ENCODE results near the gene KBTBD12.
"Not testable (repeated sequence)": the region's sequence is repeated elsewhere in the genome, so short reads cannot be mapped to it uniquely, and the experiment has no call there.

The KBTBD12 gene, protein sequence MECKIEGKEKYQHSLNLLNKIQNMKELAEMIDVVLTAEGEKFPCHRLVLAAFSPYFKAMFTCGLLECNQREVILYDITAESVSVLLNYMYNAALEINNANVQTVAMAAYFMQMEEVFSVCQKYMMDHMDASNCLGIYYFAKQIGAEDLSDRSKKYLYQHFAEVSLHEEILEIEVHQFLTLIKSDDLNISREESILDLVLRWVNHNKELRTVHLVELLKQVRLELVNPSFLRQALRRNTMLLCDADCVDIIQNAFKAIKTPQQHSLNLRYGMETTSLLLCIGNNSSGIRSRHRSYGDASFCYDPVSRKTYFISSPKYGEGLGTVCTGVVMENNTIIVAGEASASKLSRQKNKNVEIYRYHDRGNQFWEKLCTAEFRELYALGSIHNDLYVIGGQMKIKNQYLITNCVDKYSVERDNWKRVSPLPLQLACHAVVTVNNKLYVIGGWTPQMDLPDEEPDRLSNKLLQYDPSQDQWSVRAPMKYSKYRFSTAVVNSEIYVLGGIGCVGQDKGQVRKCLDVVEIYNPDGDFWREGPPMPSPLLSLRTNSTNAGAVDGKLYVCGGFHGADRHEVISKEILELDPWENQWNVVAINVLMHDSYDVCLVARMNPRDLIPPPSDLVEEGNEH
- 0 reads per million in 4 experiments for total RNA-seq

DNA sequence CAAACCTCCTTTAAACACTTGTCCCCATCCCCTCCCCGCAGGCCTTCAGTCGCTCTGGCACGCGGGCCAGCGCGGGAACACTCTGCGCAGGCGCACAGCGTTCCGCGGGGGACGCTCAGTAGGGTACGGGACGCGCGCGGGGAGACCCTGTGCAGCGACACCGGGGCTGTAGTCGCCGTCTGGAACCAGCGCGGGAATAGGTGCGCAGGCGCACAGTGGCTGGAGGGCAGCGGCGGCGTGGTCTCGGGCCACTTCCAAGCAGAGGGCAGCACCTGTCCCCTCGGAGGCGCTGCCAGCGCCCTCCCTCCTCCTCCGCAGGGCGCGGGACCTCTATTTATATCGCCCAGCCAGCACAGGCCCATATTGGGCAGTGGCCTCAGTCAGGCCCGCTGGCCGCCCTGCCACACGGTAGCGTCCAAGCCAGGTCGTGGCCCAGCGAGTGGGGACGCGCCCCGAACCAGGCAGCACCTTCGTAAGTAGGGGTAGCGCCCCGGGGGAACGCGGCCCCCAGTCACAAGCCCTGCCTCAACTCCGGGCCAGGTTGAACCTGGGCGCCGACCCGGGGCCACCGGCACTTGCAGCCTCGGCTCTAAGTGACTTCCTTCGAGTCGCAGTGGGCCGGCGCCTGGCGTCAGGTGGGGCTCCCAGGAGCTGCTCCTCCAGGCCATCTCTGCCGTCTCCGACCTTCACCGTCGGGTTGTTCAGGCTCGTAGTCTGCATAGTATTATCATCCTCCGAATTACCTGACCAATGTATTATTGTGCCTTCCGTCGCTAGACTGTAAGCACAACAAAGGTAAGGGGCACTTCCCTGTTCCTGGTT is at the start of gene KBTBD12:
Gene KBTBD12 (plus strand): TSS at position 118 of the 822 bp plus-strand sequence. CDS start 7,830 bp downstream, outside the sequence.
- no peak for DNase-seq

DNA sequence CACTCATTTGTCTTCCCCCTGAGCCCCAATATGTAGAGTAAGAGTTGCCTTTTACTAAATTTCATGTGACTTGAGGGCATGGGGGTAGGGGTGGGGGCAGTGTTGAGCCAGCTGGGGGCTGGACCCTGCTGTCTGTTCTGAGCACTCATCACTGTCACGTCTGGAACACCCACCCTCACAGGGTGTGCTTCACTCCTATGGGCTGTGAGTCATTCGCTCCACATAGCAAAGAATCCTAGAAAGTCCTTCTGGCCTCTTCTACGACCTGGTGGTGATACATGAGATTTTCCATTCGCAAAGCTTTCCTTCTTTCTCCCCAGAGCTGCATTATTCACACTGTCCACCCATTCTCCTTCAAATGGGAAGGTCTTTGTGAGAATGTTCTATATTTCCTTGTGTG is 49.1 kb upstream of the KBTBD12 start:
- DNase-seq, result no peak

GRCh38 chr3:127867412-127867811 is 47.6 kb upstream of the KBTBD12 start:
- no peak for DNase-seq

DNA sequence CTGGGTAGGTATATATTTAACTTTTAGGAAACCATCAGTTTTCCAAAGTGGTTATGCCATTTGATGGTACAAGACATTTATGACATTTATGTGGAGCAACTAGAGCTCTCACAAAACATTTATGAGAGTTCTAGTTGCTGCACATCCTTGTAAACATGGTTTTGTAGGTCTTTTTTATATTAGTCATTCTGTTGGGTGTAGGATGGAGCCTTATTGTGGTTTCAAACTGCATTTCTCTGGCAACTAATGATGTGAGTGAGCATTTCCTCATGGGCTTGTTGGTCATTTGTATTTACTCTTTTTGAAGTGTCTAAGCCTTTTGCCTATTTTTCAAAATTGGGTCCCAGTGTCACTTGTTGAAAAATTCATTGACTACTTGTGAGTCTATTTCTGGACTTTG is 47.0 kb upstream of the KBTBD12 start:
- no peak for DNase-seq

DNA sequence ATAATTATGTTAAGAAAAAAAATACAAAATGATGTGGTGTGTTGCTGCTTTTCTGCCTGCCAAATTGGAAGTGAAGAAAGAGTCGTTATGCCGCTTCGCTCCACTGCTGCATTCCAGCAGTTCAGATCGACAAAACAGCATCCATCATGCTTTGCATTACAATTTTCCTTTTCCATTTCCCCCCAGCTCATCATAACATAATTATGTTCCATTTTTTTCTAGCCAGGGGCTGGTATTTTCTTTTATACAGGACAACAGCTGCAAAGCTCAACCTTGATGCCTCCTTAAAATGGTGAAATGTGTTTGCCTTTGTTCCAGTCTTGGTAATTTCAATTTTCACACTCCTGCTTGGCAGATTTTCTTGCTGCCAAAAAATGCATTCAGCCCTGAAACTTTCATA is 44.9 kb upstream of the KBTBD12 start:
- no peak for DNase-seq

DNA sequence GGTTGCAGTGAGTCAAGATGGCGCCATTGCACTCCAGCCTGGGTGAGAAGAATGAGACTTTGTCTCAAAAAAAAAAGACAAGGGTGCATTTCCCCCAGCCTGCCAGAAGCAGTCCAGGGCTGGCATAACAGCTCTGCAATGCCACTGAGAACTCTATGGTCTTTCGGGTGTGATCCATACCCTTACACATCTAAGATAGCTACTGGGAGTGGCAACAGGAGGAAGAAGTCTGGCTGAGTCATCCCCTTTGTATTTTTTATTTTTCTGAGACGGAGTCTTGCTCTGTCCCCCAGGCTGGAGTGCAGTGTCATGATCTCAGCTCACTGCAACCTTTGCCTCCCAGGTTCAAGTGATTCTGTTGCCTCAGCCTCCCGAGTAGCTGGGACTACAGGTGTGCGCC is 40.9 kb upstream of the KBTBD12 start:
- not testable (repeated sequence) for DNase-seq

GRCh38 chr3:127881586-127881985 is 33.4 kb upstream of the KBTBD12 start:
- no peak for DNase-seq

- DNase-seq, result no peak
Observed at GRCh38 chr3:127884041-127884440, 31.0 kb upstream of the KBTBD12 start.

DNA sequence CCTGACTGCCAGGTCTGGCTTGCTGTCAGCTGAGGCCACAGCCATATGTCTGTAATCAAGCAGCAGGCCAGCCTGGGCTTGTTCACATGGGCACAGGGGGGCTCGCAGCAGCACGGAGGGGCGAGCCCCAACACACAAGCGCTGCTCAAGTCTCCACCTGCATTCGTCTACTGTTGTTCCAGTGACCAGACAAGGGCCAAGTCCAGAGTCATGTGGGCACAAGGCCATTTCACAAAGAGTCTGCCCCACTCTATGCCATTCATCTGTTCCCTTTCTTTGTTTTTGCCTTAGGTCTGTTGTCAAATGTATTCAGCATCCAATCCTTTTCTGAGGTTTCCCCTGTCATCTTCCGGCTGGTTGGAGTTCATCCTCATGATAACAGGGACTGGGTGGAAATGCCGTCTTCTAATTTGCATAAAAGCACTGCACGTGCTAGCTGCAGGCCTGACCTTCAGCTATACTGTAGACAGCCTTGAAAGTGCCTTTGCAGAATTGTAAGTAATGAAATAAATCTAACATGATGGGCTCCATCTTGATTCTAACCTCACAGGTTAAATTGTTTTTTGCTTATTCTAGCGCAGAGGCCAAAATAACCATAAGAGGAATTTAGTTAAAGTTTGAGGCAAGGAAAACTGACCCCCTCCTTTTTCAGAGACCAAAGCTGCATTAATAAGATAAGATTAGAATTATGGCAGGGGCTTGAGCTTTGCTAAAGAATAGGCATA is 28.6 kb upstream of the KBTBD12 start:
- no peak for DNase-seq

DNA sequence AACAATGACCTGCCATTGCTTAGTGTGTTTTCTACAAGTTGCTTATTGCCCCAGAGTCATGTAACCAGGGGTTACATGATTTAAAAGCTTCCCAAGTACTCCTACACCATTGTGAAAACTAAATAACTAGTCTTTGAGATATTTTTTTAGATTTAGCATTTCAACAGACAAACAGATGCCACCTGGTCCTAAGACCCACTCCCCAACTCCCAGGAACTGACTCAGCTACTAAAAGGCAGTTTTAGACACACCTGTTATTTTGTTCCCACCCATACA is 28.1 kb upstream of the KBTBD12 start:
- DNase-seq, result no peak

DNA sequence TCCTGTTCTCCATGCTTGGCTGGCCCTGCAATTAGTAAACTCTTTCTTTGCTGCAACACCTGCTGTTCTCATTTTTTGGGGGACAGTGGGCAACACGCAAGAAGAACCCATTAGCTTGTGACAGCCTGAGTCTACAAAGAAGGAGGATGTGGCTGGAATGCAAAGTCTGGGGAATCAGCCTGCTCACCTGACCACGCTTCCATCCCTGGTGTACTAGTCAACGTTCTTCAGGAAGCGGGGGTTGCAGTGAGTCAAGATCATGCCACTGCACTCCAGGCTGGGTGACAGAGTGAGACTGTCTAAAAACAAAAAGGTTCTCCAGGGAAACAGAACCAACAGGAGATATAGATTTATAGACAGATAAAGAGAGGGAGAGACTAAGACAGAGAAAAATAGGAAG is 27.7 kb upstream of the KBTBD12 start:
- no peak for DNase-seq

DNA sequence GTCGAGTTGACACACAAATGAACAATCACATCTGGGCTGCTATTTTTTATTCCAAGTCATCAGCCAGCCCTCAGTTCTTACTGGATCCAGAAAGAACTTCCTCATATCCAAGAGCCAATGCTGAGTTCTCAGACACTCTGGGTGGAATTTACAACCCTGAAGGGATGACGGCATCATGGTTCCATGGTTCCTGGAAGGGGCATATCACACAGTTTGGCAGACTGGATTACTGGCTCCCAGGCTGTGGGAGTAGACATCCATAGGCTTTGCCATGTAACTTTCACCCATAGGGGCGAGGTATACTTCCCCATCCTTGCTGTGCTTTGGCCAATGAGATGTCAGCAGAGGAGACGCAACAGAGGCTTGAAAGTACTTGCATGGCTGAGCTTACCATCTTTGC is 26.9 kb upstream of the KBTBD12 start:
- DNase-seq, result no peak

DNA sequence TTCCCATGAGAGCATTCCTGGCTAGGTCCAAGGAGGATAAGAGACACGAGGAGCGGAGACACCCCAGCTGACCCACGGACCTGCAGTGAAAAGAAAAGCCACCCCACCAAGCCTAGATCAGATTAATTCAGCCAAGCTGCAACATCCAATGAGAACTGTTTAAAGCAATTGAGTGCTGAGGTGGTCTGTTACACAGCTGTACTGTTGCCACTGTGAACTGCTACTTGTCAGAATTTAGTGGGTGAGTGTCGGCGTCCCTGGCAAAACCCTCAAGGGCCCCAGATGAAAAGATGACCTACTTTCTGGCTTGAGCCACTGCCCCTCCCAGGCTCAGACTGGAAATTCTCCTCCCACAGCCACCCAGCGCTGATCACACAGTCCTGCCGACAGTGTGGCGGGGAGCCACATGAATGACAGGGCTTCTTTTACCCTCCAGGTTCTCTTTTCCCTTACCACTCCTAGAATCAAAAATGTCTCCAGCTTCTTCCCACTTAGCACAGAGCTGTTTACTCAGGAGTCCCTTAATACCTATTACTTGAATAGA is 26.4 kb upstream of the KBTBD12 start:
- no peak for DNase-seq

DNA sequence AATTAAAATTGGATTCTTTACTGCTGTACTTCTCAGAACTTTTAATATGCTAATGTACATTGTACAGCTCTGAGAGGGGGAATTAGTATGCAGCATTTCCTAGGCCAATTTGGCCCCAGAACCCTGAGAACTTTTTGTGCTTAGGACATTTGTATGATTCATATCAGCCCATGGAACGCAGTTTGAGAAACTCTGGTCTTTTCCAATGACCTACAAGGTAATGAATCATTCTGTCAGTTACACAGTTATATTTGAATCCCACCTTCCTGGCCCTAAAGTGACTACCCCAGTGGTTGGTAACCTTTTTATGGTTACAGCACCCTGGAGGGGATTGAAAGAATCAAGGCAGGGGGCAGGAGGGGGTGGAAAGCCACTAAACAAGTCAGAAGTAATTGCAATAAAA is 25.6 kb upstream of the KBTBD12 start:
- DNase-seq, result no peak

GRCh38 chr3:127889976-127890650 is 24.9 kb upstream of the KBTBD12 start:
- DNase-seq, result no peak

DNA sequence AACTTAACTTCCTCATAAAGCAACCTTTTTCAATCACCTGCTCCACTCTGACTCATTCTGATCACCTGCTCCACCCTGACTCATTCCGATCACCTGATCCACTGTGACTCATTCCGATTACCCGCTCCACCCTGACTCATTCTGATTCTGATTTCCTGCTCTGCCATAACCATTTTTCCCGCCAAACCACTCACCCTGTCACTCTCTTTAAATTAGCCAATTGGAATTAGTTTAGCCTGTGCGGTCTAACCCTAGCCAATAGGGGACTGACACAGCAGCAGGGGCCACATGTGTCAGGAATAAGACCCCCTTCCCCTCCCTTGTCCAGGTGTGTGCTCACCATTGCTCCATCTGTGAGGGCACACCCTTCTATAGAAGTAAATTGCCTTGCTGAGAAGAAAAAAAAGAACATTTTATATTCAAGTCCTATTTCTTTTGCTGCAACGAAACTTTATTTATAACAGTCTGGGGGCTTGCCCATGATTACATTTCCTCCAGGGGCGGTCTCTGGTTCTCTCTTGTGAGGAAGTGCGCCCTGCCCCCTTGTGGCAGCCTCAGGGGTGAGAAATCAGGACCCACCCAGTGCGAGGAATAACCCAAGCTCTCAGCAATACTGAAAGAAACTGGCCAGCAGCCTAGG is 24.3 kb upstream of the KBTBD12 start:
- DNase-seq, result not testable (repeated sequence)

GRCh38 chr3:127894481-127894880 is 20.6 kb upstream of the KBTBD12 start:
- DNase-seq, result no peak

GRCh38 chr3:127899200-127899599 is 15.8 kb upstream of the KBTBD12 start:
- no peak for DNase-seq

DNA sequence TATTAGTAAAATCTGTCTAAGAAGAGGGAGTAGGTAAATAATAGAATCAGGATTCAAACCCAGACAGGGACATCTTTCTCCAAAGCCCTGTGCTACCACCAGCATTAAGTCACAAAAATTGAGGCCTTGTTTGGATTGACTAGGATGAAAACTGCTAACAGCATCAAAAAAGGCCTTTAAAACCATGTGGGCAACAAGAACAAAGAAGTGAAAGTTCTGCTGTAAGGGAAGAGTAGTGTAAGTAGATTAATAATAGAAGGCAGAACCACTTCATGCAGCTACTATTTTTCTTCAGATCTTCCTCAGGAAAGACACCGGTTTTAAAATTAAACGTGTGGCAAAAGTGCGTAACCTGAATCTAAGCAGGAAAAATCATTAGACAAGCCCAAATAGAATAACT is 15.3 kb upstream of the KBTBD12 start:
- DNase-seq, result no peak

DNA sequence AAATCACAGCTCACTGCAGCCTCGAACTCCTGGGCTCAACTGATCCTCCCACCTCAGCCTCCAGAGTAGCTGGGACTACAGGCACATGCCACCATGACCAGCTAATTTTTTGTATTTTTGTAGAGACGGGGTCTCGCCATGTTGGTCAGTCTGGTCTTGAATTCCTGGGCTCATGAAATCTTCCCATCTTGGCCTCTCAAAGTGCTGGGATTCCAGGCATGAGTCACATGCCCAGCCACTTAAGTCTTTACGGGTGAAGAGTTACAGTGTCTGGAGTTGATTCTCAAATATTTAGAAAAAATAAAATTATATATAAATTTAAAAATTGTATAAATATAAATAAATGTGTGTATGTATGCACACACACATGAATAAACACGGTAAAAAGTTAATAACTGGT is 14.5 kb upstream of the KBTBD12 start:
- no peak for DNase-seq

- DNase-seq, result no peak
Observed at GRCh38 chr3:127902486-127902885, 12.5 kb upstream of the KBTBD12 start.
